ENCODE data around the gene TBL1Y.

DNA sequence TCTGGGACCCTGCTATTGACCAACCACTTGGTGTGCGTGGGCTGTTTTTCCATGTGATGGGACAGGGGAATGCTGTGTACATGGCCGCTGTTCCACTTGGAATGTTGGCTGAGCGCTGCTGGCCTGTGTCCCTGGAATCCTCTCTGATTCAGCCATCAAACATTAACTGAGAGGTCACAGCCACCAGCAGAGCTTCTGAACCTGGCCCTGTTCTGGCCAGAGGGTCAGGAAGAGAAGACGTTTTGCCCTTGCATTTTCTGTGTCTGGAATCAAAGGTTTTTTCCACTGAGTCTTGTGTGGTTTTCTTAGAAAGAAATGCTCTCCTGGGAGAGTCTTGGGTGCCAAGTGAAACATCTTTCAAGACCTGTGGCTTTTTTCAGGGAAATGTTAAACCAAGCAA lies 85.5 kb downstream of the TBL1Y start:
- no peak for TF ChIP-seq YY1 (IDR thresholded peaks at IDR 0.05; ENCODE audit: insufficient read depth, insufficient read length)
- no peak for TF ChIP-seq SUZ12 (IDR thresholded peaks at IDR 0.05; ENCODE audit: extremely low read depth, insufficient read depth, insufficient read length)
- TF ChIP-seq ZNF274 (IDR thresholded peaks at IDR 0.05; ENCODE audit: low read depth, low read length): no peak

Data from NT2/D1 (cell line).